ENCODE results near the gene COL9A1.

Gene COL9A1

DNA sequence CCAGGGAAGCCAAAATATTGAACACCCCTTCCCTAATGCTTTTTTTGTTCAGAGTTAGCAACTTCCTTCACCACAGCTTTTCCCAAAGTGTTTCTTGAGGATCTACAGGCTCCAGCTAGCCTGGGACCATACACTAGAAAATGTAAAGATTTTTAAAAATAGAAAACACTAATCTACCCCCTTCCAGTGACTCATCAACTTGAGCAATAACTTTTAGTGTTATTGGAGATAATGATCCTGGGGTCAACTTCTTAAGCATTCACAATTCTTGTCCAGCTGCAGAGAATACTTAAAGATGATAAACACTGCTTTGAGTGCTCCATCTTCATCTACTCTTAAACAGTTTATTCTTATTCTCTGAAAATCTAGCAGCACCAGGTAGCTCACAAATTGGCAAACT lies 131.6 kb downstream of the COL9A1 start:
- H3K4me3 ChIP-seq (ENCODE audit: insufficient read depth, low read length, poor library complexity, severe bottlenecking), result no peak overlapping the region
- H3K36me3 ChIP-seq (ENCODE audit: low read length), result no peaks in the 10 kb centered on the region
- no peak overlapping the region for H2AFZ ChIP-seq (ENCODE audit: low read depth, low read length, severe bottlenecking)
- TF ChIP-seq EZH2phosphoT487 (conservative IDR thresholded peaks at IDR 0.05; ENCODE audit: low read length), result no peak
- TF ChIP-seq, protein P1, sequence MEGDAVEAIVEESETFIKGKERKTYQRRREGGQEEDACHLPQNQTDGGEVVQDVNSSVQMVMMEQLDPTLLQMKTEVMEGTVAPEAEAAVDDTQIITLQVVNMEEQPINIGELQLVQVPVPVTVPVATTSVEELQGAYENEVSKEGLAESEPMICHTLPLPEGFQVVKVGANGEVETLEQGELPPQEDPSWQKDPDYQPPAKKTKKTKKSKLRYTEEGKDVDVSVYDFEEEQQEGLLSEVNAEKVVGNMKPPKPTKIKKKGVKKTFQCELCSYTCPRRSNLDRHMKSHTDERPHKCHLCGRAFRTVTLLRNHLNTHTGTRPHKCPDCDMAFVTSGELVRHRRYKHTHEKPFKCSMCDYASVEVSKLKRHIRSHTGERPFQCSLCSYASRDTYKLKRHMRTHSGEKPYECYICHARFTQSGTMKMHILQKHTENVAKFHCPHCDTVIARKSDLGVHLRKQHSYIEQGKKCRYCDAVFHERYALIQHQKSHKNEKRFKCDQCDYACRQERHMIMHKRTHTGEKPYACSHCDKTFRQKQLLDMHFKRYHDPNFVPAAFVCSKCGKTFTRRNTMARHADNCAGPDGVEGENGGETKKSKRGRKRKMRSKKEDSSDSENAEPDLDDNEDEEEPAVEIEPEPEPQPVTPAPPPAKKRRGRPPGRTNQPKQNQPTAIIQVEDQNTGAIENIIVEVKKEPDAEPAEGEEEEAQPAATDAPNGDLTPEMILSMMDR (IDR thresholded peaks at IDR 0.05; ENCODE audit: insufficient read depth, low read length, poor library complexity, severe bottlenecking), result no peak
- H3K27me3 ChIP-seq (ENCODE audit: low read length), result no peaks in the 10 kb centered on the region
- no peaks in the 10 kb centered on the region for H3F3A ChIP-seq (ENCODE audit: insufficient read depth)
- H4K20me1 ChIP-seq (ENCODE audit: low read depth, low read length), result no peaks in the 10 kb centered on the region
- no peak overlapping the region for H3K27ac ChIP-seq (ENCODE audit: low read depth, low read length)
- no peaks in the 10 kb centered on the region for H3K9me2 ChIP-seq (replicated peaks; ENCODE audit: insufficient read depth, low read length)
- no peak overlapping the region for H3K4me2 ChIP-seq (ENCODE audit: low read depth, low read length, poor library complexity, severe bottlenecking)
- no peaks in the 10 kb centered on the region for H3K79me2 ChIP-seq (ENCODE audit: insufficient read depth, low read length)
- no peak overlapping the region for H3K9ac ChIP-seq (ENCODE audit: low read length)
- H3K9me3 ChIP-seq (ENCODE audit: insufficient read depth, low read length), result no peaks in the 10 kb centered on the region

GRCh38 chr6:70168681-70169377 lies 134.1 kb downstream of the COL9A1 start:
- H3K4me3 ChIP-seq (ENCODE audit: insufficient read depth, low read length, poor library complexity, severe bottlenecking), result no peak overlapping the region
- no peaks in the 10 kb centered on the region for H3K27me3 ChIP-seq (ENCODE audit: low read length)
- no peaks in the 10 kb centered on the region for H3K9me2 ChIP-seq (replicated peaks; ENCODE audit: insufficient read depth, low read length)
- H3K36me3 ChIP-seq (ENCODE audit: low read length), result no peaks in the 10 kb centered on the region
- H3F3A ChIP-seq (ENCODE audit: insufficient read depth), result no peaks in the 10 kb centered on the region
- TF ChIP-seq, protein P1 (IDR thresholded peaks at IDR 0.05; ENCODE audit: insufficient read depth, low read length, poor library complexity, severe bottlenecking), result no peak
- no peak for TF ChIP-seq EZH2phosphoT487 (conservative IDR thresholded peaks at IDR 0.05; ENCODE audit: low read length)
- H3K27ac ChIP-seq (ENCODE audit: low read depth, low read length), result no peak overlapping the region
- no peak overlapping the region for H2AFZ ChIP-seq (ENCODE audit: low read depth, low read length, severe bottlenecking)
- no peak overlapping the region for H3K4me2 ChIP-seq (ENCODE audit: low read depth, low read length, poor library complexity, severe bottlenecking)
- H3K9me3 ChIP-seq (ENCODE audit: insufficient read depth, low read length), result no peaks in the 10 kb centered on the region
- H3K9ac ChIP-seq (ENCODE audit: low read length), result no peak overlapping the region
- no peaks in the 10 kb centered on the region for H3K79me2 ChIP-seq (ENCODE audit: insufficient read depth, low read length)
- H4K20me1 ChIP-seq (ENCODE audit: low read depth, low read length), result no peaks in the 10 kb centered on the region
